HepG2 (cell line): Measurements from ENCODE around the gene ANAPC2. TPM values are rescaled to one million over a fixed set of nuclear protein-coding genes. Genes with fewer than 3 reads are reported as not detected.

Experiments used
- ARID5B ChIP-seq: IDR thresholded peaks from 2 replicates; pipeline ENCODE4 v1.4.0; 2020; ENCODE audit warnings: mild to moderate bottlenecking, missing genetic modification reagents
- FOXM1 ChIP-seq: sonication (generic); formaldehyde crosslinking; IDR thresholded peaks from 2 replicates; pipeline ENCODE4 v1.5.0; 2020; ENCODE audit warnings: missing genetic modification reagents
- HNRNPL ChIP-seq: fragments of 200-400 bp; formaldehyde crosslinking; IDR thresholded peaks from 2 replicates; pipeline ENCODE4 v1.6.1; 2017; ENCODE audit warnings: mild to moderate bottlenecking, low read depth, low read length
- KDM5B ChIP-seq: sonication (generic); formaldehyde crosslinking; IDR thresholded peaks from 2 replicates; pipeline ENCODE4 v1.4.0; 2020; ENCODE audit warnings: missing genetic modification reagents, mild to moderate bottlenecking, borderline replicate concordance
- LCORL ChIP-seq, 2 experiments: fragments of 450-650 bp in 1 of 2; sonication (generic) in 1 of 2; formaldehyde crosslinking in 1 of 2; IDR thresholded peaks; 2 replicates each; pipeline versions ENCODE4 v1.5.0 to v1.6.1; 2017 to 2020; ENCODE audit warnings: antibody characterized with exemption in 1 of 2, missing genetic modification reagents in 1 of 2
- MTERF4 ChIP-seq: sonication (generic); formaldehyde crosslinking; IDR thresholded peaks from 2 replicates; pipeline ENCODE4 v1.8.0; 2023; ENCODE audit warnings: mild to moderate bottlenecking, missing genetic modification reagents
- POLR2A ChIP-seq, 2 experiments: IDR thresholded peaks; 2 replicates each; pipeline ENCODE4 v1.6.1; 2011; ENCODE audit warnings: low read depth in 2 of 2, low read length in 2 of 2, mild to moderate bottlenecking in 1 of 2, moderate library complexity in 1 of 2; ENCODE audit not compliant: insufficient read depth in 1 of 2
- TBX2 ChIP-seq: sonication (generic); formaldehyde crosslinking; IDR thresholded peaks from 2 replicates; pipeline ENCODE4 v1.5.0; 2020; ENCODE audit warnings: missing genetic modification reagents, mild to moderate bottlenecking, borderline replicate concordance
- TERF1 ChIP-seq: sonication (generic); formaldehyde crosslinking; IDR thresholded peaks from 2 replicates; pipeline ENCODE4 v1.8.0; 2022; ENCODE audit warnings: mild to moderate bottlenecking, missing genetic modification reagents, moderate library complexity
- TP53 ChIP-seq: sonication (generic); formaldehyde crosslinking; conservative IDR thresholded peaks from 2 replicates; pipeline ENCODE4 v1.4.0; 2020; ENCODE audit warnings: missing genetic modification reagents
- ZNF138 ChIP-seq: sonication (generic); formaldehyde crosslinking; IDR thresholded peaks from 2 replicates; pipeline ENCODE4 v1.5.0; 2020; ENCODE audit warnings: mild to moderate bottlenecking, low read depth, missing genetic modification reagents
- ZNF616 ChIP-seq: sonication (generic); formaldehyde crosslinking; IDR thresholded peaks from 2 replicates; pipeline ENCODE4 v1.5.0; 2020; ENCODE audit warnings: low read depth, mild to moderate bottlenecking, missing genetic modification reagents
- ZNF672 ChIP-seq: sonication (generic); formaldehyde crosslinking; IDR thresholded peaks from 2 replicates; pipeline ENCODE4 v1.8.1; 2022; ENCODE audit warnings: missing genetic modification reagents
- ZNF687 ChIP-seq: sonication (generic); formaldehyde crosslinking; IDR thresholded peaks from 2 replicates; pipeline ENCODE4 v1.5.1; 2020; ENCODE audit warnings: mild to moderate bottlenecking, missing genetic modification reagents, moderate library complexity
- ZNF709 ChIP-seq: sonication (generic); formaldehyde crosslinking; IDR thresholded peaks from 2 replicates; pipeline ENCODE4 v1.5.0; 2020; ENCODE audit warnings: mild to moderate bottlenecking, missing genetic modification reagents
- ZNF839 ChIP-seq: sonication (generic); formaldehyde crosslinking; IDR thresholded peaks from 2 replicates; pipeline ENCODE4 v1.4.0; 2020; ENCODE audit warnings: missing genetic modification reagents, mild to moderate bottlenecking, borderline replicate concordance
- polyA plus RNA-seq, 8 experiments: library from polyadenylated mRNA; depleted of rRNA in 3 of 8; stranded (reverse) in 7 of 8; unstranded in 1 of 8; fragments of >200 nt; fragmentation: Illumina TruSeq in 4 of 8; extraction: Trizol in 4 of 8; gene quantifications; 2 replicates each; pipeline versions ENCODE4 v1.2.1 to v1.2.3, GENCODE V29; 2011 to 2016; ENCODE audit warnings: low read depth in 4 of 8, missing spikeins in 1 of 8, mixed read lengths in 1 of 8; ENCODE audit not compliant: insufficient read depth in 1 of 8
- total RNA-seq, 5 experiments: library from RNA; depleted of rRNA; stranded (reverse); fragments of >200 nt; fragmentation: Illumina TruSeq; extraction: Trizol; gene quantifications; 2 replicates each; pipeline ENCODE4 v1.2.3, GENCODE V29; 2016; ENCODE audit warnings: low read depth in 1 of 5

ANAPC2 gene
- total and polyA plus RNA-seq, 2 of the 13 experiments (the other 11 are each of a cell fraction or from before 2014, with no cell fraction given), result 12.3 to 15.4 TPM

- no peak for TF ChIP-seq ARID5B (CRISPR knock-in tag)
- TF ChIP-seq LCORL (IDR thresholded peaks at IDR 0.05), result no peak
- TF ChIP-seq LCORL (CRISPR knock-in tag; IDR thresholded peaks at IDR 0.05), result peak; percentile 40; the same call in 1 of the 2 replicates
- 0 out of 2 replicates have a peak, but pooled peaks have one; percentile 24 for TF ChIP-seq ZNF839 (CRISPR knock-in tag)
- TF ChIP-seq ZNF709 (CRISPR knock-in tag), result peak; percentile 24; the same call in 1 of the 2 replicates
- TF ChIP-seq TP53 (CRISPR knock-in tag), result no peak
- peak; percentile 56; the same call in 1 of the 2 replicates for TF ChIP-seq KDM5B (CRISPR knock-in tag)
- 0 out of 2 replicates have a peak, but pooled peaks have one; percentile 43 for TF ChIP-seq ZNF672 (CRISPR knock-in tag)
- 0 out of 2 replicates have a peak, but pooled peaks have one; percentile 35 for TF ChIP-seq HNRNPL
- peak; percentile 78; the same call in 1 of the 2 replicates for TF ChIP-seq ZNF687
- 0 out of 2 replicates have a peak, but pooled peaks have one; percentile 31 for TF ChIP-seq TERF1 (CRISPR knock-in tag)
- TF ChIP-seq FOXM1, result no peak
- TF ChIP-seq ZNF138 (CRISPR knock-in tag), result 0 out of 2 replicates have a peak, but pooled peaks have one; percentile 29
- TF ChIP-seq MTERF4 (CRISPR knock-in tag), result peak; percentile 57; the same call in 1 of the 2 replicates
- peak in 1 of 2 experiments; percentile 21; a peak in 1 of 4 replicates for TF ChIP-seq POLR2A (IDR thresholded peaks at IDR 0.05; ENCODE audit: insufficient read depth in 1 of 2, low read depth in 2 of 2, low read length in 2 of 2)
- peak; percentile 64 for TF ChIP-seq TBX2 (CRISPR knock-in tag)
- no peak for TF ChIP-seq ZNF616
These were observed 34.1 kb upstream of the ANAPC2 start, which contains the start of gene RNF208 (continued) for GRCh38 chr9:137222190-137223077.
